A673 (cell line): ENCODE results near the gene MLPH. TPM values are rescaled to one million over a fixed set of nuclear protein-coding genes. Genes with fewer than 3 reads are reported as not detected.

ENCODE experiments used
- BruUV-seq: library from RNA; stranded (reverse); fragments of 400-500 nt; replicated peaks from 2 replicates; lab custom pipeline; 2021; lab: Mats Ljungman, UMichigan
- CTCF ChIA-PET: fragments of 300-600 bp; sonication (Branson Sonifier 250); formaldehyde crosslinking; loops from one replicate; lab custom pipeline; 2022; ENCODE audit warnings: antibody characterized with exemption; lab: Charles Lee
- POLR2A ChIA-PET: fragments of 300-600 bp; sonication (Branson Sonifier 250); formaldehyde crosslinking; loops from one replicate; lab custom pipeline; 2022; ENCODE audit warnings: antibody characterized with exemption; ENCODE audit not compliant: low non-redundant PET; lab: Charles Lee
- DNase-seq: peaks from one replicate; pipeline ENCODE4 v3.0.0-alpha.2; 2015; ENCODE audit warnings: low spot score
- H3K27ac ChIP-seq: fragments of 200-600 bp; sonication (generic); 2 replicates; pipeline ENCODE4 v1.5.1; 2016; ENCODE audit warnings: mixed run types, low read depth, mild to moderate bottlenecking, mixed read lengths, antibody characterized with exemption, low read length; ENCODE audit not compliant: poor library complexity, severe bottlenecking
- H3K27me3 ChIP-seq: fragments of 200-600 bp; sonication (generic); replicated peaks from 2 replicates; pipeline ENCODE4 v1.6.1; 2017; ENCODE audit warnings: mixed run types, low read depth, mild to moderate bottlenecking, mixed read lengths, antibody characterized with exemption, low read length; ENCODE audit not compliant: insufficient read depth, poor library complexity
- H3K36me3 ChIP-seq: fragments of 200-600 bp; sonication (generic); 2 replicates; pipeline ENCODE4 v1.6.1; 2016; ENCODE audit warnings: mixed run types, mild to moderate bottlenecking, mixed read lengths, antibody characterized with exemption, low read length; ENCODE audit not compliant: insufficient read depth, poor library complexity, severe bottlenecking
- H3K4me1 ChIP-seq: fragments of 200-600 bp; sonication (generic); 2 replicates; pipeline ENCODE4 v1.6.1; 2017; ENCODE audit warnings: mixed run types, mild to moderate bottlenecking, mixed read lengths, antibody characterized with exemption, low read length; ENCODE audit not compliant: insufficient read depth, poor library complexity, severe bottlenecking
- H3K4me3 ChIP-seq: fragments of 200-600 bp; sonication (generic); 2 replicates; pipeline ENCODE4 v1.5.1; 2016; ENCODE audit warnings: low read depth, mixed run types, mild to moderate bottlenecking, mixed read lengths, low read length; ENCODE audit not compliant: poor library complexity, severe bottlenecking
- H3K9me3 ChIP-seq: fragments of 200-600 bp; sonication (generic); 2 replicates; pipeline ENCODE4 v1.6.1; 2016; ENCODE audit warnings: mixed run types, low read depth, mild to moderate bottlenecking, mixed read lengths, antibody characterized with exemption, low read length; ENCODE audit not compliant: poor library complexity, severe bottlenecking
- EZH2 ChIP-seq: fragments of 200-600 bp; sonication (generic); IDR thresholded peaks from 2 replicates; pipeline ENCODE4 v1.6.1; 2017; ENCODE audit warnings: borderline replicate concordance, low read depth, mild to moderate bottlenecking, mixed read lengths, antibody characterized with exemption, low read length; ENCODE audit not compliant: poor library complexity, severe bottlenecking
- intact Hi-C: fragments of 100-400 bp; cut with micrococcal nuclease; formaldehyde crosslinking; loops from one replicate; pipeline ENCODE4 v1.10.0; 2022; ENCODE audit not compliant: unreplicated experiment
- total RNA-seq: library from RNA; stranded (reverse); gene quantifications from 2 replicates; pipeline ENCODE4 v1.2.3, GENCODE V29; 2021
- TF ChIP-seq, protein P1 (sequence below): fragments of 300-800, 200-600 bp; sonication (generic); conservative IDR thresholded peaks from 2 replicates; pipeline ENCODE4 v1.5.1; 2017; ENCODE audit warnings: low read depth, mild to moderate bottlenecking, antibody characterized with exemption, low read length, moderate library complexity, mixed read lengths

The MLPH gene
- total RNA-seq, 1 experiment from 2014 or later = not detected

- Histone ChIP-seq H3K27ac (no peak overlapping the region), H3K9me3 (no peaks in the 10 kb centered on the region), H3K36me3 (no peaks in the 10 kb centered on the region), H3K4me3 (no peak overlapping the region), H3K4me1 (peaks cover 4% of the 10 kb centered on the region), H3K27me3 (no peaks in the 10 kb centered on the region)
- POLR2A ChIA-PET = no interaction called here
- CTCF ChIA-PET = interaction anchor here (1.3 kb wide), 1 partner anchor 19 kb away, joined by 4 read pairs; no protein-coding TSS in a partner anchor
- no peak for DNase-seq
- no TSS peak for BruUV-seq
- intact Hi-C loops = no loop called here
- TF ChIP-seq, protein P1, sequence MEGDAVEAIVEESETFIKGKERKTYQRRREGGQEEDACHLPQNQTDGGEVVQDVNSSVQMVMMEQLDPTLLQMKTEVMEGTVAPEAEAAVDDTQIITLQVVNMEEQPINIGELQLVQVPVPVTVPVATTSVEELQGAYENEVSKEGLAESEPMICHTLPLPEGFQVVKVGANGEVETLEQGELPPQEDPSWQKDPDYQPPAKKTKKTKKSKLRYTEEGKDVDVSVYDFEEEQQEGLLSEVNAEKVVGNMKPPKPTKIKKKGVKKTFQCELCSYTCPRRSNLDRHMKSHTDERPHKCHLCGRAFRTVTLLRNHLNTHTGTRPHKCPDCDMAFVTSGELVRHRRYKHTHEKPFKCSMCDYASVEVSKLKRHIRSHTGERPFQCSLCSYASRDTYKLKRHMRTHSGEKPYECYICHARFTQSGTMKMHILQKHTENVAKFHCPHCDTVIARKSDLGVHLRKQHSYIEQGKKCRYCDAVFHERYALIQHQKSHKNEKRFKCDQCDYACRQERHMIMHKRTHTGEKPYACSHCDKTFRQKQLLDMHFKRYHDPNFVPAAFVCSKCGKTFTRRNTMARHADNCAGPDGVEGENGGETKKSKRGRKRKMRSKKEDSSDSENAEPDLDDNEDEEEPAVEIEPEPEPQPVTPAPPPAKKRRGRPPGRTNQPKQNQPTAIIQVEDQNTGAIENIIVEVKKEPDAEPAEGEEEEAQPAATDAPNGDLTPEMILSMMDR = no peak
- TF ChIP-seq EZH2 = no peak
Observed at GRCh38 chr2:237440819-237441281, 46.2 kb upstream of the MLPH start.

DNA sequence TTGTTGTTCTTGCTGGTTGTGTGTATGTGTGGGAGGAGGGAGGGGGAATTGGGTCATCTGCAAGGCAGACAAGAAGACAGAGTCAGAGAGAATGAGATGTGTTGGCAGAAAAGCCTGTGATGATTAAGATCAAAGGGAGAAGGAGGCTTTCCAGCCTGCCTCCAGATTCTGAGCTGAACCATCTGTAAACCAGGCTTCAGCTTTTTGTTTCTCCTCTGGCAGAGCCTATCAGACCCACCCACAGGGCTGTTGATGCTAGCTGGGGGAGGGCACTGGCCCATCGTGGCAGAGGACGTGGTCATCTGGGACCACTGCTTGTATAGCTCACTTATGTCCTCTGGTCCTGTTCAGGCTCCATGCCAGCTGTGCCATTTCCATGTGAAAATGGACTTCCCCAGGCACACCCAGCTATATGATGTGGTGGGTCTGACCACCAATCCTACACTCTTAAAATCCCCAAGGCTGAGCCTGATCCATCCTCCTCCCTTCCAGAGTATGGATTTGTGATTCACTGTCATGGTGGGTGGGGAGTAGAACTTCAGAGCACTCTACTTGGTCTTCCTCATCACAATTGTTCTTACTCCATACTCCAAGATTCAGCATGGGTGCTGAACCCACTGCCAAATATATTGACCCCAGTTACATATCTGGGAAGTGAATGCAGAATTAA, 45.3 kb upstream of the MLPH start:
- TF ChIP-seq, protein P1 = no peak
- no peak for TF ChIP-seq EZH2
- DNase-seq = no peak
- H3K9me3 ChIP-seq = no peaks in the 10 kb centered on the region
- H3K27ac ChIP-seq = no peak overlapping the region
- no peak overlapping the region for H3K4me3 ChIP-seq
- no peaks in the 10 kb centered on the region for H3K27me3 ChIP-seq
- intact Hi-C loops = no loop called here
- no TSS peak for BruUV-seq
- H3K36me3 ChIP-seq = no peaks in the 10 kb centered on the region
- H3K4me1 ChIP-seq = peaks cover 4% of the 10 kb centered on the region
- CTCF ChIA-PET = interaction anchor here (1.3 kb wide), 1 partner anchor 20 kb away, joined by 4 read pairs; no protein-coding TSS in a partner anchor
- POLR2A ChIA-PET = no interaction called here

GRCh38 chr2:237444071-237444470, 43.0 kb upstream of the MLPH start:
- ChIA-PET CTCF (no interaction called here), POLR2A (no interaction called here)
- no peak overlapping the region for H3K27ac ChIP-seq
- H3K36me3 ChIP-seq = no peaks in the 10 kb centered on the region
- no TSS peak for BruUV-seq
- TF ChIP-seq EZH2 = no peak
- TF ChIP-seq, protein P1 = no peak
- no peak for DNase-seq
- H3K4me1 ChIP-seq = peaks cover 4% of the 10 kb centered on the region
- no peak overlapping the region for H3K4me3 ChIP-seq
- intact Hi-C loops = no loop called here
- H3K9me3 ChIP-seq = no peaks in the 10 kb centered on the region
- no peaks in the 10 kb centered on the region for H3K27me3 ChIP-seq
